ENCODE measurements around the gene CCBE1.

CCBE1 gene

GRCh38 chr18:59573962-59574361 is 123.3 kb downstream of the CCBE1 start:
- Histone ChIP-seq H3K4me3 (replicated peaks; ENCODE audit: insufficient read depth, low read length) (no peak overlapping the region), H3K27ac (replicated peaks) (no peak overlapping the region), H3K27me3 (ENCODE audit: insufficient read depth, poor library complexity, severe bottlenecking) (peaks cover 2% of the 10 kb centered on the region)
- TF ChIP-seq CTCF (IDR thresholded peaks at IDR 0.05; ENCODE audit: insufficient read depth, low read length): no peak
- TF ChIP-seq GABPA (IDR thresholded peaks at IDR 0.05; ENCODE audit: low read depth): no peak
- no peak for TF ChIP-seq POLR2AphosphoS5 (IDR thresholded peaks at IDR 0.05; ENCODE audit: low read depth)
- TF ChIP-seq SPI1 (IDR thresholded peaks at IDR 0.05; ENCODE audit: borderline replicate concordance, low read depth): no peak
- no peak for TF ChIP-seq REST (IDR thresholded peaks at IDR 0.05; ENCODE audit: insufficient replicate concordance, low read depth)
- DNase-seq (ENCODE audit: low read depth in 1 of 2, low spot score in 1 of 2): no peak

GRCh38 chr18:59571902-59572301 is 125.3 kb downstream of the CCBE1 start:
- no peak overlapping the region for H3K27ac ChIP-seq (replicated peaks)
- H3K27me3 ChIP-seq (ENCODE audit: insufficient read depth, poor library complexity, severe bottlenecking): peaks cover 2% of the 10 kb centered on the region
- H3K4me3 ChIP-seq (replicated peaks; ENCODE audit: insufficient read depth, low read length): no peak overlapping the region
- no peak for DNase-seq (ENCODE audit: low read depth in 1 of 2, low spot score in 1 of 2)
- no peak for TF ChIP-seq SPI1 (IDR thresholded peaks at IDR 0.05; ENCODE audit: borderline replicate concordance, low read depth)
- no peak for TF ChIP-seq GABPA (IDR thresholded peaks at IDR 0.05; ENCODE audit: low read depth)
- TF ChIP-seq REST (IDR thresholded peaks at IDR 0.05; ENCODE audit: insufficient replicate concordance, low read depth): no peak
- no peak for TF ChIP-seq POLR2AphosphoS5 (IDR thresholded peaks at IDR 0.05; ENCODE audit: low read depth)
- no peak for TF ChIP-seq CTCF (IDR thresholded peaks at IDR 0.05; ENCODE audit: insufficient read depth, low read length)

GRCh38 chr18:59570796-59571195 is 126.4 kb downstream of the CCBE1 start:
- Histone ChIP-seq H3K27me3 (ENCODE audit: insufficient read depth, poor library complexity, severe bottlenecking) (no peaks in the 10 kb centered on the region), H3K4me3 (replicated peaks; ENCODE audit: insufficient read depth, low read length) (no peak overlapping the region), H3K27ac (replicated peaks) (no peak overlapping the region)
- no peak for DNase-seq (ENCODE audit: low read depth in 1 of 2, low spot score in 1 of 2)
- TF ChIP-seq CTCF (IDR thresholded peaks at IDR 0.05; ENCODE audit: insufficient read depth, low read length): no peak
- no peak for TF ChIP-seq SPI1 (IDR thresholded peaks at IDR 0.05; ENCODE audit: borderline replicate concordance, low read depth)
- TF ChIP-seq POLR2AphosphoS5 (IDR thresholded peaks at IDR 0.05; ENCODE audit: low read depth): no peak
- no peak for TF ChIP-seq GABPA (IDR thresholded peaks at IDR 0.05; ENCODE audit: low read depth)

GRCh38 chr18:59570101-59570775 is 127.0 kb downstream of the CCBE1 start:
- no peaks in the 10 kb centered on the region for H3K27me3 ChIP-seq (ENCODE audit: insufficient read depth, poor library complexity, severe bottlenecking)
- H3K27ac ChIP-seq (replicated peaks): no peak overlapping the region
- H3K4me3 ChIP-seq (replicated peaks; ENCODE audit: insufficient read depth, low read length): no peak overlapping the region
- TF ChIP-seq REST (IDR thresholded peaks at IDR 0.05; ENCODE audit: insufficient replicate concordance, low read depth): no peak
- no peak for TF ChIP-seq POLR2AphosphoS5 (IDR thresholded peaks at IDR 0.05; ENCODE audit: low read depth)
- TF ChIP-seq SPI1 (IDR thresholded peaks at IDR 0.05; ENCODE audit: borderline replicate concordance, low read depth): no peak
- TF ChIP-seq CTCF (IDR thresholded peaks at IDR 0.05; ENCODE audit: insufficient read depth, low read length): no peak
- TF ChIP-seq GABPA (IDR thresholded peaks at IDR 0.05; ENCODE audit: low read depth): no peak
- no peak for DNase-seq (ENCODE audit: low read depth in 1 of 2, low spot score in 1 of 2)

Measured in HL-60 (cell line).